ENCODE data around the gene SLC28A1. TPM values are rescaled to one million over a fixed set of nuclear protein-coding genes. Genes with fewer than 3 reads are reported as not detected.

Gene SLC28A1
- total RNA-seq, 1 experiment from 2014 or later: 0.13 TPM

DNA sequence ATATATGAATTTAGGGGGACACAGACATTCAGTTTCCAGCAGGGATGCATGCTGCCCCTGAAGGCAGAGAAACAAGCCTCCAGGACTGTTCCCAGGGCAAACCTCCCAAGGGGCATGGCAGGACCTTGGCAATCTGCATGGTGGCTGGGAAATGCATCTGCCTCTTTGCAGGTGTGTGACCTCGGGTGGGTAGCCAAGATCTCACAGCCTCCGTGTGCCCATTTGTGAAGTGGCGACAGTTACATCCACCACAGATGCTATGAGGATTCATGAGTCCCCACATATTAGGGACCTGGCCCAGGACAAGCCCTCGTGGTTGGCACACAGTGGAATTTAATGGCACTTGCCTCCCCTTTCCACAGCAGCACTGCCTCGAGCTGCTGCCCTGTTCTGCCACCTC is 29.9 kb downstream of the SLC28A1 start:
- Histone ChIP-seq H3K79me1 (ENCODE audit: insufficient read depth, low read depth, low read length, poor library complexity, severe bottlenecking) (no peaks in the 10 kb centered on the region), H2AK5ac (ENCODE audit: insufficient read length, low read length) (no peak overlapping the region), H2BK12ac (ENCODE audit: insufficient read length, low read depth, low read length) (no peak overlapping the region), H4K8ac (replicated peaks; ENCODE audit: insufficient read length, low read depth, low read length) (no peak overlapping the region), H3K4me2 (ENCODE audit: insufficient read depth, insufficient read length, low read length) (no peak overlapping the region), H2BK20ac (ENCODE audit: low read depth, low read length, poor library complexity, severe bottlenecking) (no peak overlapping the region), H3K14ac (ENCODE audit: insufficient read depth, low read length) (no peak overlapping the region), H3K4me1 (ENCODE audit: insufficient read depth, low read length) (no peaks in the 10 kb centered on the region), H3K27me3 (ENCODE audit: insufficient read depth, low read length) (no peaks in the 10 kb centered on the region), H3K9ac (ENCODE audit: extremely low read depth, insufficient read length, low read length) (no peak overlapping the region), H3K23me2 (ENCODE audit: insufficient read length, low read depth, low read length, poor library complexity, severe bottlenecking) (no peaks in the 10 kb centered on the region), H2BK5ac (ENCODE audit: insufficient read length, low read length) (no peak overlapping the region), H3K56ac (ENCODE audit: insufficient read length, low read depth, low read length) (no peak overlapping the region), H3T11ph (ENCODE audit: low read length) (no peak overlapping the region), H3K23ac (ENCODE audit: insufficient read length, low read depth, low read length) (no peak overlapping the region), H3K4ac (ENCODE audit: low read depth, low read length) (no peak overlapping the region), H3K27ac (ENCODE audit: insufficient read length, low read depth, low read length) (no peak overlapping the region), H2BK120ac (ENCODE audit: low read depth, low read length, poor library complexity, severe bottlenecking) (no peak overlapping the region), H3K9me3 (ENCODE audit: control insufficient read depth, low read depth, low read length) (no peaks in the 10 kb centered on the region), H4K5ac (ENCODE audit: insufficient read length, low read depth, low read length) (no peak overlapping the region), H4K20me1 (ENCODE audit: control insufficient read depth, insufficient read depth, insufficient read length) (no peaks in the 10 kb centered on the region), H4K91ac (ENCODE audit: insufficient read length, low read depth, low read length) (no peak overlapping the region), H3K18ac (ENCODE audit: insufficient read length, low read depth, low read length) (no peak overlapping the region), H3K79me2 (ENCODE audit: insufficient read depth, low read length) (no peaks in the 10 kb centered on the region), H2AFZ (ENCODE audit: low read length) (no peak overlapping the region), H2BK15ac (ENCODE audit: low read depth, low read length) (no peak overlapping the region)
- Mint-ChIP-seq H3K9me3 (no peaks in the 10 kb centered on the region; a peak in 2 of 5 replicates), H3K27me3 (ENCODE audit: low read depth) (no peaks in the 10 kb centered on the region), H3K4me3 (no peak overlapping the region), H3K36me3 (ENCODE audit: insufficient read depth in 1 of 3, low read depth in 3 of 3) (no peaks in the 10 kb centered on the region), H3K4me1 (peaks cover 5% of the 10 kb centered on the region in 2 experiments), H3K27ac (no peak overlapping the region; a peak in 1 of 7 replicates)
- WGBS (ENCODE audit: extremely low coverage, insufficient read length, low lambda C conversion rate): no CpG with 5 or more reads among the region's 5 CpGs
- DNase-seq: no peak
- TF ChIP-seq, protein P1, sequence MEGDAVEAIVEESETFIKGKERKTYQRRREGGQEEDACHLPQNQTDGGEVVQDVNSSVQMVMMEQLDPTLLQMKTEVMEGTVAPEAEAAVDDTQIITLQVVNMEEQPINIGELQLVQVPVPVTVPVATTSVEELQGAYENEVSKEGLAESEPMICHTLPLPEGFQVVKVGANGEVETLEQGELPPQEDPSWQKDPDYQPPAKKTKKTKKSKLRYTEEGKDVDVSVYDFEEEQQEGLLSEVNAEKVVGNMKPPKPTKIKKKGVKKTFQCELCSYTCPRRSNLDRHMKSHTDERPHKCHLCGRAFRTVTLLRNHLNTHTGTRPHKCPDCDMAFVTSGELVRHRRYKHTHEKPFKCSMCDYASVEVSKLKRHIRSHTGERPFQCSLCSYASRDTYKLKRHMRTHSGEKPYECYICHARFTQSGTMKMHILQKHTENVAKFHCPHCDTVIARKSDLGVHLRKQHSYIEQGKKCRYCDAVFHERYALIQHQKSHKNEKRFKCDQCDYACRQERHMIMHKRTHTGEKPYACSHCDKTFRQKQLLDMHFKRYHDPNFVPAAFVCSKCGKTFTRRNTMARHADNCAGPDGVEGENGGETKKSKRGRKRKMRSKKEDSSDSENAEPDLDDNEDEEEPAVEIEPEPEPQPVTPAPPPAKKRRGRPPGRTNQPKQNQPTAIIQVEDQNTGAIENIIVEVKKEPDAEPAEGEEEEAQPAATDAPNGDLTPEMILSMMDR (conservative IDR thresholded peaks at IDR 0.05): no peak

All from H9 (cell line).